GM19351 (cell line): ENCODE results near the gene RUFY2.
A peak's percentile ranks its signal among the peaks of the same experiment; 100 is the strongest.
"Not testable (repeated sequence)": the region's sequence is repeated elsewhere in the genome, so short reads cannot be mapped to it uniquely, and the experiment has no call there.

Source experiments
- ATAC-seq: cut with Tn5 transposase; IDR thresholded peaks from one replicate; pipeline ENCODE4 v1.9.1; 2021; ENCODE audit warnings: mild to moderate bottlenecking, moderate library complexity; ENCODE audit not compliant: unreplicated experiment

RUFY2 gene

DNA sequence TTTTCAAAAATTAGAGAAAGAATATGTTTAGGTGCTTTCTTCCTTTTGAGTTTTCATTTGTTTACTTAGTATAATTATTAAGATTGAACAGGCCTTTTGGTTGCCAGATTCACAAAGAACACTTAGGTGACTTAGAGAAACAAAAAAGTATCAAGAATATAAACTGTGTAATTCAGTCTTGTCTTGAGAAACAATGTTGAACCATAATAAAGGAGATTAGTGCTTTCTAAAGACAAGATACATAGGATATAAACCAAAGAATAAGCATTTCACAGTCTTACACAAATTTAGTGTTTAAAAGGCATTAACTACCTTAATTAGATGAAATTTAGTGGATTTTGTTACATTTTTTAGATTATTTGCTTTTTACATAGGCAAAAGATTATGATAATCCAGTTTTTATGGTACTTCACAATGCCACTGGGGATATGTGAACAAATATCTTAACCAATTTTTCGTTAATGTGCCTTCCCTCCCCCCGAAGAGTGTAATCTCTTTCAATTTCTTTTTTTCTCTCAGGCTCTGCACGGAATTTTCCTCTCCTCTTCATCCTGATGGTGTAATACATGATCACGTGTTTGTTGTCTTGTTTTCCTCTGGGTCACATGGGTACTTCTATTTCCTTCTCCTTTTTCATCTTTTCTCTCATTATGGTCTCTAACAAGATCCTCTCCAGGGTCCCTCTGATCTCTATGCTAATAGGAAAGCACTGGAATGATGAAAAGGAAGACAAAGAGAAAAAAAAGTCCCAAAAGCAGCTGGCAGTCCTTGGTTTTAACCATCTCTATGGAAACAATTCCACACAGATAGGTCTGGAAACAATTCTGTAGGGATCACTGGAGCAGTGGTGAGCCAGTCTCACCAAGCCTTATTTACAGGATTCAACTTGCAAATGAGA, 78.9 kb downstream of the RUFY2 start:
- ATAC-seq: no peak

DNA sequence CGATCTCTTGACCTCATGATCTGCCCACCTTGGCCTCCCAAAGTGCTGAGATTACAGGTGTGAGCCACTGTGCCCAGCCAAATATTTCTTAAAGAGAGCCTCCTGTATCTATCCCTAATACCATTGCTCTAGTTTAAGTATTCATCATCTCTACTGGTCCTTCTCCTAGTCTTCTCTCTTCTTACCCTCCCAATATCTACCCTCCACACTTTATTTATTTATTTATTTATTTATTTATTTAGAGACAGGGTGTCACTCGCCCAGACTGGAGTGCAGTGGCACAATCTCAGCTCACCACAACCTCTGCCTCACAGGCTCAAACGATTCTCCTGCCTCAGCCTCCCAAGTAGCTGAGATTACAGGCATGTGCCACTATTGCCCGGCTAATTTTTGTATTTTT, 82.7 kb downstream of the RUFY2 start:
- ATAC-seq: not testable (repeated sequence)

DNA sequence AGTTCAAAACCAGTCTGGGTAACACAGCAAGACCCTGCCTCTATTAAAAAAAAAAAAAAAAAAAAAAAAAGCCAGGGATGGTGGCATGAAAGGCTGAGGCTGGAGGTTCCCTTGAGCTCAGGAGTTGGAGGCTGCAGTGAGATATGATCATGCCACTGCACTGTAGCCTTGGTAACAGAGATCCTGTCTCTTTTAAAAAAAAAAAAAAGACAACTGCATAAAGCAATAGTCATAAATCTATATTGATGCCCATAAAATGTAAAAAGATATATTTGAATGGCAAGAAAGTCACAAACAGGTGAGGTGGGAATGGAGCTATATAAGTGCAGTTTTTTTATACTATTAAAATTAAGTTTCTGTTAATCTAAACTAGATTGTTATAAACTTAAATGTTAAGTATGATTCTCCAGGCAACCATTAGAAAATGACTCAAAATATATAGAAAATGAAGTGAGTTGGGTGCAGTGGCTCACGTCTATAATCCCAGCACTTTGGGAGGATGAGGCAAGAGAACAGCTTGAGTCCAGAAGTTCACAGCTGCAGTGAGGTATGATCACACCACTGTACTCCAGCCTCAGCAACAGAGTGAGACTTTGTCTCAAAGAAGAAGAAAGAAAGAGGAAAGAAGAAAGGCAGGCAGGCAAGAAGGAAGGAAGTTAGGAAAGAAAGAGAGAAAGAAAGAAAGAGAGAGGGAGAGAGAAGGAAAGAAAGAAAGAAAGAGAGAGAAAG, 88.6 kb downstream of the RUFY2 start:
- ATAC-seq: no peak

DNA sequence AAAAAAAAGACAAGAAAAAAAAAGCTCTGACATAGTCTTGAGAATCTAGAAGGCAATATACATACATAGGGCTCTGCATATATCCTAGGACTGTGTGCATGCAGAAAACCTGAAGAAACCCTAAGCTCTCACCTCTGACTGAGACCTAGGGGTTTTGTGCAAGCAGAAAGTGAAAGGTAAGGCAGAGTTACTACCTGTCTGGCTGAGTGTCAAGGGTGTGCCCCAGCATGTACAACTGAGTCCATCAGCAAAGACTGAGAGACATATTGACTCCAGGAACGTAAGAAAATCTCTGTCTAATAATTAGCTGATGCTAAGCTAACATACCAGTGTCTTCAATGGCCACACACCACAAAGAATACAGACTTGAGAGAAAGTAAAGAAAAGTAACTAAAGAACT, 91.5 kb downstream of the RUFY2 start:
- no peak for ATAC-seq

DNA sequence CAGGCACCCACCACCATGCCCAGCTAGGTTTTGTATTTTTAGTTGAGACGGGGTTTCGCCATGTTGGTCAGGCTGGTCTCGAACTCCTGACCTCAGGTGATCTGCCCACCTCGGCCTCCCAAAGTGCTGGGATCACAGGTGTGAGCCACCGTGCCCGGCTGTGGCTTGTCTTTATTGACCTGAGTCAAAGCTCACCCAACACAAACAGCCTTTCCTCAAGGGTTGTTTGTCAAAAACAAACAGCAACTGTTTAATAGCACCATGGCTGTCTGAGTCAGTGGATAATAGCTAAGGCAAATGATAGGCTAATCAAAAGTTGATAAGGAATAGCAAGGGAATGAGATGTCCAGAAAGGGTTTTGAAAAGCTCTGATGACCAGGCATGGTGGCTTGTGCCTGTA, 92.1 kb downstream of the RUFY2 start:
- not testable (repeated sequence) for ATAC-seq

DNA sequence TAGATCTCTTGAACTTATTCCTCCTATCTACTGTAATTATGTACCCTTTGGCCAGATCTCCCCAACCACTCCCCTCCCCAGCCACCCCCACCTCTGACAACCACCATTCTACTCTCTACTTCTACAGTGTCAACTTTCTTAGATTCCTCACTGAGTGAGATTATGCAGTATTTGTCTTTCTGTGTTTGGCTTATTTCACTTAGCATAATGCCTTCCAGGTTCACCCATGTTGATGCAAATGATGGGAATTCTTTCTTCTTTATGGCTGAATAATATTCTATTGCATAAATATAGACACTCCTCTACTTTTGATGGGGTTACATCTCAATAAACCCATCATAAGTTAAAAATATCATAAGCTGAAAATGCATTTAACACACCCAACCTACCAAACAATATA, 96.5 kb downstream of the RUFY2 start:
- ATAC-seq: no peak

DNA sequence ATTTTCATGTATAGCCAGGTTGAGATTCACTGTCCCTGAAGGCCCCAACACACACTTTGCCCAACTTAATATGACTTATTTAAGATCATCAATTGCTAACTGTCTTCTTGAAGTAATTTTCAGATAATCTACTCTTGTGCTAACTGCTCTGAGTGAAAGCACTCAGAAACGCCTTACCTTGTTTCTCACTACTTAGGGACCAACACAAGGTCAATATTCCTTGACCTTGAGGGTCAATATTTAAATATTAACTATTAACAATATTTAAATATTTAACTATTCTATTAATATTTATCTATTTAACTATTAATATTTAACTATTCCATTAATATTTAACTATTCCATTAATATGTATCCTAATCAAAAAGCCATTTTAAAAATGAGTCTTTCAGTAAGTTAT, 101.2 kb downstream of the RUFY2 start:
- ATAC-seq: no peak

DNA sequence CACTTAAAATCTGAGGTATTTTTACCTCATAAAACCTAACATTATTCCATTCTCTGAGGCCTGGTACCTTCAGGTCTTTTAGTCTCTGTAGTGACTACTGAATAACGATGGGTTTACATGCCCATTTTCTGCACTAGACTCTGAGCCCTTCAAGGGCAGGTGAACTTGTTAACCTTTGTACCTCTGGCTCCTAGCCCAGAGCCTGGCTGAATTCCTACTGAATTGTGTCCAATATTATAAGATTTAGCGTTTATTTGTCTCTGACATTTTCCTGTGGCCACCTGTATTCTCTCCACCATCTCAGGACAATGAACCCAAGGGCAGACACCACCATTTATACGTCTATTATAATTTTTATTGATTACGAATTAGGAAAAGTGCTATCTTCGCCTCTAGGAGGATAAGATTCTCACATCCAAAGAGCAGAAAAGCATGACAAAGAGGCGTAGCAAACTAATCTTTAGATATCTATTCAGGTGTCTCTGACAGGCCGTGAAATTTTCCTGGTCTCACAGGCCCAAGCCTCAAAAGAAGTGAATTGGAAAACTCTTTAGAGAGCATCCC, 103.1 kb downstream of the RUFY2 start:
- no peak for ATAC-seq

DNA sequence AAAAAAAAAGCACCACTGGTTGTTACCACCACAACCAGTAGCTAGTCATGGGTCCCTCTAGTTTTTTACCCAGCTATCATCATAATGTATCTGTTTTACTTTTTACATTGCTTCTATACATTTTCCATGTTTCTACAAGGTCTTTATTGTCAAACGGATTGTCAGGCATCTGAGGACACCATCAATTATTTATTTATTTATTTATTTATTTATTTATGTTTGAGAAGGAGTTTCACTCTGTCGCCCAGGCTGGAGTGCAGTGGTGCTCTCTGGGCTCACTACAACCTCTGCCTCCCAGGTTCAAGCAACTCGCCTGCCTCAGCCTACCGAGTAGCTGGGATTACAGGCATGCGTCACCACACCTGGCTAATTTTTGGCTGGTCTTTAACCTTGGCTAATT, 104.2 kb downstream of the RUFY2 start:
- no peak for ATAC-seq

DNA sequence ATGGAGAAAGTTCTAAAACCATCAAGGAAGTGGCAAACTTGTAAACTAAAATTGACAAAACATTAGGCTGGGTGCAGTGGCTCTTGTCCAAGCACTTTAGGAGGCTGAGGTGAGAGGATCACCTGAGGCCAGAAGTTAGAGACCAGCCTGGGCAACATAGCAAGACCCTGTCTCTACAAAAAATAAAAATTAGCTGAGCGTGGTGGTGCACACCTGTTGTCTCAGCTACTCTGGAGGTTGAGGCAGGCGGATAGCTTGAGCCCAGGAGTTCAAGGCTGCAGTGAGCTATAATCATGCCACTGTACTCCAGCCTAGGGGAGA, 104.6 kb downstream of the RUFY2 start:
- no peak for ATAC-seq

DNA sequence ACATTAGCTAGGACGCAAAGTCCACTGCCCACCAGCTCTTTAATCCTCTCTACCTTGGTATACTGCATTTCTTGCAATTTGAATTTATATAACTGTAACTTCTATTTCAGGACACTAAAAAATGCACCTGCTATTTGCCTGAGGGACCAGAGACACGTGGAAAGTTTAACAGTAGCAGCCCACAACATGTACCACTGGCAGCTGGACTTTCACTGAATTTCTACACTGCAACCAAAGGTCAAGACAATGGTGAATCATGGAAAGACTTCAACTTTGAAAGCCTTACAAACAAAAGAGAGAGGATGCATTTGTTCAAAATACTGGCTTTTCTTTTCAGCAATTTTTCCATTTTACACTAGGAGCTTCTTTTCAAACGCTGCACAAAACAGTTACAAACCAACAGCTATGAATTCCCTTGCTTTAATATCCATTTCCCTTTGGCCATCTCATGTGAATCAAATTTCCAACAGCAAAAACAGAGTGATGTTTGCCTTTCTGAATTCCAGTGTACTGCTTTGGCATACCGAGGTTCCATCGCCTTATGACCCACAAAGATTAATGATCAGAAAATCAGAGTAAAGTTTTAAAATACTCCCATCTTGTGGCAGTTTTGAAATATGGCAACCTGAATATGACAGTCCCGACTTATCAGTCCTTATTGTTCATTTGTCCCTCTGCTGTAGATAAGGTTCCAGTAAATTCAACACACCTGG, 105.1 kb downstream of the RUFY2 start:
- ATAC-seq: peak; percentile 64

DNA sequence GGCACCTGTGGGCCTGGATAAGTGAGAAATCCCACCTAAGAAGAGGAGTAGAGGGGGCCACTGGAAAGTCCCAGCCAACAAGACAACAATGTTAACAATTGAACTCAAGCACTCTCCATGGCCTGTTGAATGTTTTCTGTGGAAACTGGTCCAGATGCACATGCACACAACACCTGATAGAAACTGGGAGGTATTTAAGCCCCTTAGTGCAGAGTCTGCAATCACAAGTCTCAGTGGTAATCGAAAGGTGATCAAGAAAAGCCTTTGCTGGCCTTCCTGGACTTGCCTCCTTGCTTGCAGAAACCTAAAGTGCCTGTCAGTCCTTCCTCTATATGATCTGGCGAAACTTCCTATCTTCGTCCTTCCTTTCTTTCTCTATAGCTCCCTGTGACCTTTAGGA, 105.8 kb downstream of the RUFY2 start:
- ATAC-seq: no peak

DNA sequence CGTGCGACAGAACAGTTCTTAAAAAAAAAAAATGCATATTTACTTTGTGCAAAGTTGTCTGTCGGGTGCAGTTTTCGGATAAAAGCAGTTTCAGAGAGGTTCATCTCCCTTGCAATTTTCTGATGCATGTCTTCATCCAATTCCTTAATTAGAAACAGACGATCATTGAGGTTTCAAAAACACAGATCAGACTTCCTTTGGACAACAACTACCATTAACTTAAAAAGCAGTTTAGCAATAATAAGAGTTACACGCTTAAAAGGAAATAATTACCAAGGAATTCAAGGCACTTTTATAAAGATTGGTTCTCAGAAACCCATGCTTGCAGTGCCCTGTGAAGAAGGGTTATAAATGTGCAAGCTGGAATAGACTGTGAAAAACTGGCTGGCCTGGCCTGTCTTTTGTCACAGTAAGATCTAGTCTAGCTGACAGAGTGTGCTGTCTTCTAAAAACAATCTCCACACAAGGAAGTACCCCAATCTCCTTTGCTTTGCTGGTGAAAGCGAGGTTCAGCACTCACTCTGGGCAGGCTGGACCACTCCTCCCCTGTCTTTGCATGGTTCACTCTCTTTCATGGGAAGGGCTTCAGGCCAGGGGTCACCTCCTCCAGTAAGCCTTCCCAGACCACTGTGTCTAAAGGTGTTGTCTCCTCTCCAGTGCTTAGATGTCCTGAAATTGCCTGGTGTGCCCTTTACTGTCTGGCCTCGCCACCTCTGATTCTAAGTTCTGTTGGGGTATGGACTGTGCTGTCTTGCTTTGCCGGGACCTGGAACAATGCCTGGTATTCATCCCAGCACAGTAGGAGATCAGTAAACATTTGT, 110.0 kb downstream of the RUFY2 start:
- no peak for ATAC-seq
